HG02642 (cell line): ENCODE measurements around the gene ABRACL.

Experiments
- ATAC-seq: cut with Tn5 transposase; IDR thresholded peaks from one replicate; pipeline ENCODE4 v1.9.1; 2021; ENCODE audit warnings: mild to moderate bottlenecking; ENCODE audit not compliant: unreplicated experiment, poor library complexity

Gene ABRACL

GRCh38 chr6:139050770-139051313 lies 22.3 kb downstream of the ABRACL start:
- no peak for ATAC-seq

GRCh38 chr6:139051396-139052060 lies 23.0 kb downstream of the ABRACL start:
- no peak for ATAC-seq

GRCh38 chr6:139053382-139053781 lies 24.8 kb downstream of the ABRACL start:
- ATAC-seq: no peak

- ATAC-seq: no peak
Observed at GRCh38 chr6:139054001-139054400, 25.5 kb downstream of the ABRACL start.

- ATAC-seq: no peak
Observed at GRCh38 chr6:139055709-139056108, 27.2 kb downstream of the ABRACL start.

GRCh38 chr6:139058029-139058428 lies 29.5 kb downstream of the ABRACL start:
- ATAC-seq: no peak

- no peak for ATAC-seq
Observed at GRCh38 chr6:139060332-139060731, 31.8 kb downstream of the ABRACL start.

GRCh38 chr6:139062932-139063646 lies 34.5 kb downstream of the ABRACL start:
- ATAC-seq: no peak

GRCh38 chr6:139064981-139065665 lies 36.6 kb downstream of the ABRACL start:
- no peak for ATAC-seq

- no peak for ATAC-seq
Observed at GRCh38 chr6:139066080-139066479, 37.5 kb downstream of the ABRACL start.

- no peak for ATAC-seq
Observed at GRCh38 chr6:139068846-139069245, 40.3 kb downstream of the ABRACL start.

- no peak for ATAC-seq
Observed at GRCh38 chr6:139073118-139073517, 44.6 kb downstream of the ABRACL start.

GRCh38 chr6:139079018-139079417 lies 50.5 kb downstream of the ABRACL start:
- no peak for ATAC-seq

GRCh38 chr6:139080255-139080920 lies 51.8 kb downstream of the ABRACL start:
- no peak for ATAC-seq

- no peak for ATAC-seq
Observed at GRCh38 chr6:139081471-139081870, 52.9 kb downstream of the ABRACL start.

- no peak for ATAC-seq
Observed at GRCh38 chr6:139082370-139082769, 53.8 kb downstream of the ABRACL start.

- ATAC-seq: no peak
Observed at GRCh38 chr6:139091826-139092225, 63.3 kb downstream of the ABRACL start.
